ENCODE results near the gene HIVEP3.

GRCh38 chr1:41463516-41463915 is 455.2 kb downstream of the HIVEP3 start:
- TF ChIP-seq POLR2AphosphoS5 (IDR thresholded peaks at IDR 0.05; ENCODE audit: low read depth, low read length) = no peak
- TF ChIP-seq REST (IDR thresholded peaks at IDR 0.05; ENCODE audit: insufficient read depth in 1 of 2, low read depth in 2 of 2, low read length in 2 of 2) = no peak
